ENCODE data around the gene TPX2. TPM values are rescaled to one million over a fixed set of nuclear protein-coding genes. Genes with fewer than 3 reads are reported as not detected.
"Not testable (repeated sequence)": the region's sequence is repeated elsewhere in the genome, so short reads cannot be mapped to it uniquely, and the experiment has no call there.

Gene TPX2
- total RNA-seq, 1 donor from 2014 or later, result 0.97 TPM

DNA sequence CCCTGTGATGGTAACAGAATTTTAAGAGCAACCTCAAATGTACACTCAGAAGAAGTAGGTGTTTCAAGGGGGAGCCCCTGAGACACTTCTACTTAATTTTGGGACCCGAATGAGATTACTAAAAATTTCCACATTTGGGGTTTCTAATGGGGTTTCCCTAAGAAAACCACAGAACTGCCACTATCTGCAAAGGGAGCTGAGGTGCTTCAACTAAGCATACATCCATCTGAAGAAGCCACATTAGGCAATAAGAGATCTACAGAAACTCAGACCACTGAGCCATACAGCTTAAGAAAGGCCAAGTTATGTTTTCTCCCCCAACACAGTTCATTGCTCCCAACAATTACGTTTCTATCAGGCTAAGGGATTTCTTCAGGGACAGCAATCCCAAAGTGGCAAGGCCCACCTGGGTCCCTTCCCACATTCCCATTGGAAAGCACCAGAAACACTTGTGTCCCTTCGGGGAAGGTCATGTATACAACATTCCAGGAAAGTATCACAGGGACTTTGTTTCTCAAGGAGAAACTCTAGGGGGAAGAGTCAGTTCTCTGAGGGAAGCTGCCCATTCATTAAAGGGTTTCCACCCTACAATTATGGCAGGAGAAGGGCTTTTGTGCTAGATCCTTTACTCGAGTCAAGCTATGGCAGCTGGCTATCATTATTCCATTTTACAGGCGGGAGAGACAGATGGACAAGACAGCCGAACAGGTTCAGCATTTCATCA is 21.4 kb upstream of the TPX2 start:
- ATAC-seq (ENCODE audit: poor library complexity), result no peak
- intact Hi-C loops (cut with DNase I), result no loop called here
- DNase-seq, result no peak

DNA sequence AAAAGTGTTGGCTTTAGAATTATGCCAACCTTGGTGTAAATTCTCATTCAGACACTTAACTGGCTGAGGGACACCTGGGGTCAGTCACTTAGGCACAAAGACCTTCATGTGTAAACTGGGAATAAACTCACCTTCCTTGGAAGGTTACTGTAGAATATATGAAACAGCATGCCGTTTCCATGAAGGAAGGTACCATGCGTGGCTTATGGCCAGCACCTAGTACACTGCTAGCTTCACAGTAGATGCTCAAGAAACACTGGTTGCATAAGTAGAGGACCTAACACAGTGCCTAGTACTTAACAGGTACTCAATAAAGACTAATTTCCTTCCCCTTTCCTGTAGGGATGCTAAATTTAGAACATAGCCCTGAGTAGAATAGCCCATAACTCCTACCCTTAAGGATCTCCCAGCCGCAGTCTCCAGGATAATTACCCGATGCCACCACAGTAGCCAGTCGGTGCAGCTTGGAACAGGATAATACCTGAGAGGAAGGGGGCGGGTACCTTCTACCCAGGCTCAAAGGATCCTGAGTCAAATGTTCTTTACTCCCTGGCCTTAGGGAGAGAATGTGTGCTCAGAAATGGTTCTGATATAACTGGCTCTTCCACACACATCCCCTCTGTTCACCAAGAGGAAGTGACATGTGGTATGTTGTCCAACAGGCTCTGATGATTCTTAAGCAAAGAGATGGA is 20.0 kb upstream of the TPX2 start:
- ATAC-seq (ENCODE audit: poor library complexity), result no peak
- intact Hi-C loops (cut with DNase I), result no loop called here
- no peak for DNase-seq

DNA sequence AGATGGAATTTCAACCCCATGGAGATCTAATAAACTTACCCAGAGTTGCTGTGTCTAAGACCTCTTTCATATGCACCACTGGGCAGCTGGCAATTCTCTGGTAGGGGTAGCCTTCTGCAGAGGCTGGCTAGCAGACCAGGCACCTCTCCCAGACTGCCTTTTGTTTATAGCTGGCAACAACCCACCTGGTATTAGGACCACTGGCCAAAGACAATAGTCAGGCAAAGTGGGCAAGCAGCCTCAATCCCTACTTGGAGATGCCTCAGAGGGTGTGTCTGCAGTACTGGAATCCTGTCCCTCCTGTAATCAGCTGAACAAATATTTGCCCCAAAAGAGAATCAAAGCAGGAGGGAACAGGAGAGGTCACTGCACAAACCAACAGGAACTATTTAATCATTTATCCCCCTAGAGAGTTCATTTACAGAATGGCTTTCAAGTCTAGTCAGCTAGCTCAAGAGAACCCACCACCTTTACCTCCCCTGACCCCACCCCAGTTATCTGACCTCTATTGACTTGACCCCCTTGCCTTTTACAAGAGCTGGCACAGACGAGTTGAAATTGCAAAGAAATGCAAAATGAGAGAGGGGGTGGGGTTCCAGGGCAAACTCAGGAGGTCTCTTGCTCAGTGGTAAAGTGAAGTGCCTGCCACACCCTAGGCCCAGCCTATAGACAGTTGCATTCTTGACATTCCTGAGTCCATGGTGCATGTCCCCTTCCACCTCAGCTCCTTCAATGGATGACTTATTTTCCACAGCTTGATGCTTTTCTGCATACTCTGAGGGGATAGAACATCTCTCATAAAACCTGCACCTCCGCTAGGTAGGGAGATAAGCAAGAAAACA is 19.2 kb upstream of the TPX2 start:
- no peak for DNase-seq
- intact Hi-C loops (cut with DNase I), result loop anchor here (5.0 kb wide), 1 partner anchor 148 kb away; no protein-coding TSS in a partner anchor
- no peak for ATAC-seq (ENCODE audit: poor library complexity)

- DNase-seq (no peak), ATAC-seq (ENCODE audit: poor library complexity) (no peak)
- intact Hi-C loops (cut with DNase I), result loop anchor here (5.0 kb wide), 1 partner anchor 148 kb away; no protein-coding TSS in a partner anchor
These were observed 18.3 kb upstream of the TPX2 start for GRCh38 chr20:31720486-31721407.

DNA sequence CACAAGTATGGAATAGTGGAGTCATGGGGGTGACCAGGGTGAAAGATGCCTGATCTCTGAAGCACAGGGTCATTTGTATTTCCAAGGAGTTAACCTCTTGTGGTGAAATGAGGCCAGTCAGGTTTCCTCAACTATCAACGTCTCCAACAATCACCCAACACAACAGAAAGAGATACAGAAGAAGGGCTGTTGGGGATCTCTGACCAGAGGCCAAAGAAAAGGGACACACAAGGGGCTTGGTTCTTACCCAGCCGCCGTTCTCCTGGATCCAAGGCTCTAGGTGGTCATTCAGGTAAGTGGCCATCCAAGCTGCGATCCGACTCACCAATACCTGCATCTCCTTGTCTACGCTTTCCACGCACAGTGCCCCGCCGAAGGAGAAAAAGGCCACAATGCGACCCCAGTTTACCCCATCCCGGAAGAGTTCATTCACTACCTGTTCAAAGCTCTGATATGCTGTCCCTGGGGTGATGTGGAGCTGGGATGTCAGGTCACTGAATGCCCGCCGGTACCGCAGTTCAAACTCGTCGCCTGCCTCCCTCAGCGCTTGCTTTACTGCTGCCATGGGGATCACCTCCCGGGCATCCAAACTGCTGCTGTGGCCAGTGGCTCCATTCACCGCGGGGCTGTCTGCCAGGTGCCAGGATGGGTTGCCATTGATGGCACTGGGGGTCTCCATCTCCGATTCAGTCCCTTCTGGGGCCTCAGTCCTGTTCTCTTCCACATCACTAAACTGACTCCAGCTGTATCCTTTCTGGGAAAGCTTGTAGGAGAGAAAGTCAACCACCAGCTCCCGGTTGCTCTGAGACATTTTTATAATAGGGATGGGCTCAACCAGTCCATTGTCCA is 17.5 kb upstream of the TPX2 start:
- ATAC-seq (ENCODE audit: poor library complexity) (no peak), DNase-seq (peak; percentile 50)
- intact Hi-C loops (cut with DNase I), result loop anchor here (2.0 to 5.0 kb wide), 2 partner anchors 61 to 149 kb away; no protein-coding TSS in a partner anchor

- DNase-seq, result peak; percentile 92
- intact Hi-C loops (cut with DNase I), result loop anchor here (2.0 to 5.0 kb wide), 2 partner anchors 62 to 150 kb away; no protein-coding TSS in a partner anchor
- ATAC-seq (ENCODE audit: poor library complexity), result peak; percentile 86
These were observed 16.6 kb upstream of the TPX2 start, which contains the start of gene BCL2L1 for GRCh38 chr20:31722257-31723068. BCL2L1 (minus strand) TSS chr20:31722868; CDS start chr20:31722218, 650 bp downstream.

GRCh38 chr20:31723069-31723318 is 16.1 kb upstream of the TPX2 start:
- DNase-seq (no peak), ATAC-seq (ENCODE audit: poor library complexity) (no peak)

GRCh38 chr20:31723319-31724078 is 15.6 kb upstream of the TPX2 start:
- ATAC-seq (ENCODE audit: poor library complexity) (peak; percentile 95), DNase-seq (peak; percentile 98)
- intact Hi-C loops (cut with DNase I), result loop anchor here (2.0 to 5.0 kb wide), 2 partner anchors 63 to 151 kb away; no protein-coding TSS in a partner anchor

More at GRCh38 chr20:31723069-31723318, 16.1 kb upstream of the TPX2 start:
- intact Hi-C loops (cut with DNase I), result loop anchor here (2.0 to 5.0 kb wide), 2 partner anchors 62 to 151 kb away; no protein-coding TSS in a partner anchor

DNA sequence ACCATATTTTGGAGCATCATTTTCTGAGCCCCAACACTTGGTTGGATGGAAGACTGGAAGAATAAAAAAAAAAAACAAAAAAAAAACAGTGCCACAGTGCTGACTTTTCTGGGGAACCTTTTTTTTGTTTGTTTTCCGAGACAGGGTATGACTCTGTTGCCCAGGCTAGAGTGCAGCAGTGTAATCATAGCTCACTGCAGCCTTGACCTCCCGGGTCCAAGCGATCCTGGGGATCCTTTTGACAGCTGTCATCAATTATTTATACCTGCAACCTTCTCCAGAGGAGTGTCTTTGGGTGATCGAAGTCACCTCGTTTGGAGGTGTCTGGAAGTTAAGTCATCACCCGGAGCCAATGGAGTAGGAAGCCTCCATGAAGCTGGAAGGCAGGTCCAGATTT is 7.8 kb upstream of the TPX2 start:
- ATAC-seq (ENCODE audit: poor library complexity), result no peak
- no peak for DNase-seq
- intact Hi-C loops (cut with DNase I), result no loop called here

DNA sequence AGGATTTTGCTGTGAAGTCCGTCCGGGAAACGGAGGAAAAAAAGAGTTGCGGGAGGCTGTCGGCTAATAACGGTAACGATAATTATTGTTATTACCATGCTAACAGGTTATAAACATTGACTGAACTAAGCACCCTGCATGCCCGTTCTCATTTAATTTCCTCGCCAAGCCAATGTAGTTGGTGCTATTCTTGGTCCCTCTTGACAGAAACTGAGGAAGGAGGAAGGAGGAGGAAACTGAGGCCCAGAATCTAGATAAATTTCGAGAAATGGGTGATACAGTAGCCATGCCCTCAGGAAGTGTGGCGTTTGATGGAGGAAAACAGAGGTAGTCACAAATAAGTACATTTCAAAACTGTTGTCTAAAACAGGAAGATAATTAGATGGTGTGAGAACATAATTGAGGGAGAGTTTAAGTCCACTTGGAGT is 474 bp downstream of the TPX2 start:
- ATAC-seq (ENCODE audit: poor library complexity) (no peak), DNase-seq (no peak)
- intact Hi-C loops (cut with DNase I), result no loop called here

DNA sequence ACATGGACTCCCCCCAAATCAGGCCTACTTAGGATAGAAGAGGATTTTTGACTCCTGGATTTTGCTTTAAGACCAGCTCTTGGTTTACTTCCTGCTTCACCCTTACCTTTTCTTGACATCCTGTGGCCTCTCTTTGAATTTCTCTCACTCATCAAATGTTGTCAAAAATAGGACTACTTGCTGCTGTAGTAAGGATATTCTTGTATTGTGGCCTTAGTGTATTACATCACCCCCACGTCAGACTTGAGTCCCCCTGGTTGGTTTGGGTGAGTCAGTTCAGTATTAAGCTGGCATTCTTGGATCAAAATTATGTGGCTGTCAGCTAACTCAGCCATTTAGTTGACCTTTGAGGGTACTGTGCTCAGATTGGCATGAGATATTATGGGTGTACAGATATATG is 1.1 kb downstream of the TPX2 start:
- ATAC-seq (ENCODE audit: poor library complexity), result no peak
- no peak for DNase-seq
- intact Hi-C loops (cut with DNase I), result no loop called here

DNA sequence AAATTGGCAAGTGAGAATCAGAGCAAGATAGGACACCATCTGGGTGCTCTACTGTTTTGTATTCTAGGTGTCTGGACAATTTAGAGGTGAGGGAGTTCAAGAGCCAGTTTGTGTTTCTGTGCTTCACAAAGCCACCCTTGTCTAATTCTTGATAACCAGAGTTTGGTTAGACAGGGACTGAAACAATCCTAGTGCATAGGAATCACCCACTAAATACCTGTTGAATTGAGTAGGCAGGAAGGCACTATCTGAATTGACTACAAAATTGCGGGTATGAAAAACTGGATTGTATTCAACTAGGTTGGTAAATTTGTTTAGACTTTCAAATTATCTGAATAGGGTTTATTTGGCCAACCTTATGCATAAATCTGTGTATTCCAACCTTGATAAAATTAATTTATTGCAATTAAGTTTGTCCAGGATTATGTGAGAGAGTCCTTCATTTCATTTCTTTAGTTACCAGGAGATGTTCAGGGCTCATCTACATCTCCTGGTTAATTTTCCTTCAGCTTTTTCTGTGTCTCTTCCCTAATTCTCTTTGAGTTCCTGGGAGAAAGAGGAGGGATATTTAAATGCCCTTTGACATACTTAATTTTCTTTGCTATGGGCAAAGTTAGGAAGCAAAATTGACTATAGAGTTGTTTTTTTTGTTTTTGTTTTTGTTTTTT is 1.7 kb downstream of the TPX2 start:
- DNase-seq (no peak), ATAC-seq (ENCODE audit: poor library complexity) (no peak)
- intact Hi-C loops (cut with DNase I), result no loop called here

- intact Hi-C loops (cut with DNase I), result no loop called here
- no peak for DNase-seq
- no peak for ATAC-seq (ENCODE audit: poor library complexity)
These were observed 7.2 kb downstream of the TPX2 start for GRCh38 chr20:31746068-31746878.

DNA sequence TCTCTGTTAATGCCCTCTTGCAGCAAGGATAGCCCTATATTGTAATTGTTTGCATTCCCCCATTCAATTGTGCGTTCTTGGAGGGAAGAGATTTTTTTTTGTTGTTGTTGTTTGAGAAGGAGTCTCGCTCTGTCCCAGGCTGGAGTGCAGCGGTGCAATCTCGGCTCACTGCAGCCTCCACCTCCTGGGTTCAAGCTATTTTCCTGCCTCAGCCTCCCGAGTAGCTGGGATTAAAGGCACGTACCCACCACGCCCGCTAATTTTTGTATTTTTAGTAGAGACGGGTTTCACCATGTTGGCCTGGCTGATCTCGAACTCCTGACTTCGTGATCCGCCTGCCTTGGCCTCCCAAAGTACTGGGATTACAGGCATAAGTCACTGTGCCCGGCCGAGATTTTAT is 7.9 kb downstream of the TPX2 start:
- ATAC-seq (ENCODE audit: poor library complexity); intact Hi-C loops (cut with DNase I); DNase-seq: not testable (repeated sequence)

Measured in Right ventricle myocardium superior (tissue), 1 donor.